GM18870 (cell line): ENCODE results near the gene PPM1H.

ENCODE experiments used
- ATAC-seq: cut with Tn5 transposase; IDR thresholded peaks from one replicate; pipeline ENCODE4 v1.9.1; 2021; ENCODE audit warnings: moderate library complexity; ENCODE audit not compliant: unreplicated experiment

Gene PPM1H

GRCh38 chr12:62876938-62877548 is 57.9 kb downstream of the PPM1H start:
- ATAC-seq, result no peak

GRCh38 chr12:62873826-62874448 is 61.0 kb downstream of the PPM1H start:
- no peak for ATAC-seq

DNA sequence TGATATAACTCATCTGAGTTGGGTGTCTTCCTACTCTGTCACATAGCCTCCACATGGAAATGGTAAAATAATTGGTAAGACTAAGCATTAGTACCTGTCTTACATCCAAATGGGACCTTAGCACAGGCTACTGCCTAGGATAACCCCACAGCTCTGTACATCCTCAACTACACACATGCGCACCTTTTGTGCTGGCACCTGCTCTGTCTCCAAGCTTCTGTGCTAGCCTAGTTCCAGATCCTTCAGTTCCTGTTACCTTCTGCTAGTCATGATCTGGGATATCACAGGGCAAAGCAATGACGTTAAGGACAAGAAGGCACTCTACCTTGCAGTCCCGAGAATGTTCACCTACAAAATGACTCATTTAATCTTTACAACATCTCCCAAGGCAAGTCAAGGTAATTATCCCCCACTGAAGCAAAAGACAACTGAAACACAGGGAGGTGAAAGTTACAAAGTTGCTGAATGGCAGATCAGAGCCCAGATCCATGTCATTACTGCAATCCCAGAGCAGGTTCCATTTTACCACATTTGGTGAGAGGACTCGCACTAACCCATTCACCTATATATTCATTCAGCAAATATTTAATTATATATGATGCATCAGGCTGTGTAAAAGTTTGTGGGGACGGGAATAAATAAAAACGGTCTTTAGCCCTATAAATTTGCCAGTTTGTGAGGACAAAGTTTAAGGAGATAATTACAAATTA is 61.7 kb downstream of the PPM1H start:
- no peak for ATAC-seq

GRCh38 chr12:62868820-62869219 is 66.1 kb downstream of the PPM1H start:
- no peak for ATAC-seq

GRCh38 chr12:62866451-62867082 is 68.4 kb downstream of the PPM1H start:
- no peak for ATAC-seq

- no peak for ATAC-seq
Measured at GRCh38 chr12:62865937-62866336, 69.0 kb downstream of the PPM1H start.

GRCh38 chr12:62865065-62865464 is 69.9 kb downstream of the PPM1H start:
- no peak for ATAC-seq

DNA sequence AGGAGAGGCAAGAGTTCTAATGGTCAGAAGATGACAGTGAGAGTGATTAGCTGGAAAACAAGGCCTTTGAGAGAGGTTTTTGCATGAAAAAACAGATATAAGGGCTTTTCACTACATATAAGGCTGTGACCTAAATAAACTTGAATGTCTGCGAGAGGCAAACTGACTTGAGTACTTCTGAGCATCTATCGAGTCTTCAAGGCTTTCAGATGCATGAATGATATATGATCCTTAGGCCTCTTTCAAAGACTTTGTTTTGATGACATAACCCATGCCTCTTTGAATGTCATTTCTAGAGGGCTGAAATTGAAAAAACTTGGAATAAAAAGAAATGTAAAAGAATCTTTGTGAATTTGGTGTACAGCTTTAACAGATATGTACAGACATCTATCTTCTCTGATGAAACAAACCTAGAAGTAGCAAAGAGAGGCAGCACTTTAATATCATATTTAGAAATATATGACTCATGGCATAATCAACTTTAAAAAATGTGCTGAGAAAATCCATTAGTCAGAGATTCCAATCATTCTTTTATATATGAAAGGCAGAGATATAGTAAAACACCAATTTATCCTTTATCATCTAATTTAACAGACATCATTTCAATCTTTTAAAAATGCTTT is 72.6 kb downstream of the PPM1H start:
- no peak for ATAC-seq

DNA sequence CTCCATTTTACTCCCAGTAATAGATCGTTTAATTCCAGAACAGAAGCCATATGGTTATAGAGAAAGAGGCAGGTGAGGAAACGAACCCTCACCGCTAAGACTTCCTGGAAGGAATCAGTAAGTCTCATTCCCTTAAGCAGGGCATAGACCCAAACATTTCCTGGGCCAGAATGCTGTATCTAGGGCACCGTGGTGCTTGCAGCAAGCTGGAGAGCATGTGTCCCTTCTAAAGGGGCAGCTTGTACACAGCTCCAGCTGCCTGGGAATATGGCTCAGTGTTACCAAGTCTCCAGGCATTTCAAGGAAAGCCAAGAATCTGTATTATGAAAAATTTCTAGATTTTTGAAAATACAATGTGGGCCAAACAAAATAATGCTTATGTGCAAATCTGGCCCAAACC is 73.4 kb downstream of the PPM1H start:
- ATAC-seq, result no peak

DNA sequence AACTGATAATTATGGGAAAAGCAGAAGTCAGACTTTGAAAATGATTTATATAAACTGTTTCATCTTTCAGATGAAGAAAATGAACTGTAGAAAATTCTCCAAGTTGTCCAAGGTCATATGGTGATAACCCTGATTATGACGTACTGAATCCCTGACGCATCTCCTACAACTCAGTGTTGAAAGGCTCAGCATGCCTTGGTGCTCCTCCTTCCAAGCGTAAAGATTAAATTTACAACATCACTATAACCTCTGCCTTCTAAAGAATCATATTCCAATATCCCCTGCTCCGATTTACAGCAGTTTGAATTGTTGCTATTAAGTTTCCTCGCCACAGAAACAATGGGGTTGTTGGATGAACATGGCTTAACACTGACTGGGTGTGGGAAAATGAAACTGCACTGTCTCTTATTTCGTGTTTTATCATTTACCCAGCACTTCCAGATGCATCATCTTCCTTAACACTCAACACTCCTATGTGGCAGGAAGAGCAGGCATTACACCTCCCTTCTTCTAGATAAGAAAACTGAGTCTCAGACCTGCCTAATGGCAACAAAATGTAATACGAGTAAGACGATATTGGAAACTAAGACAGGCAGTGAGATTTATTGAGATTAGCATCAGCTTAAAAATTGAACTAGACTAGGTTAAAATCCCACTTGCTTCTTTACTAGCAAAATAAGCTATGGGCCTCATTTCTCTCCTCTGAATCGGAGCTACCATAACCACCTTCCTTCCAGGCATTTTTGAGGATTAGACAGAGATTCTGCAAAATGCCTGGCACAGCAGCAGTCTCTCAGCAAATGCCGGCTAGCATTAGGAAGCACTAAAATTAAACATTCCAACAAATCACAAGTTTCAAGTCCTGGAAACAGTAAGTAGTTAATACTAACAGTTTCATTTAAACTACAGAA is 74.2 kb downstream of the PPM1H start:
- no peak for ATAC-seq

- ATAC-seq, result no peak
Measured at GRCh38 chr12:62860020-62860419, 74.9 kb downstream of the PPM1H start.

GRCh38 chr12:62859321-62859737 is 75.6 kb downstream of the PPM1H start:
- ATAC-seq, result no peak

- no peak for ATAC-seq
Measured at GRCh38 chr12:62856454-62856853, 78.5 kb downstream of the PPM1H start.

DNA sequence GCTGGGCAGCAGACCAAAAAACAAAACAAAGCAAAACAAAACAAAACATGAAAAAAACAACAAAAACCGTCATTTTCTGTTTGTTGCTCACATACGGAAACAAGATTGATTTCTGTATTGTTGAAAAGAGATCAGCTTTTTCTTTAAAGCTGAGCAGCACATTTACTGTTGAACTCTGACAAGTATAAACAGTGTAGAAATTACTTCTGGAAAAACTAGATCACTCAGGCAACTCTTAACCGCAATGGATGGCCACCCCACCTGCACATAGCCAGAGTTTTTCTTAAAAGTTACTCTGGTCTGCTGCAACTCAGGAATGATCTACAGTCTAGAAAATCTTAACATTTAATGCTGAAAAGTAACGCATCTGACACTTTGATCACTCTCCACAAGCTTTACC is 80.9 kb downstream of the PPM1H start:
- no peak for ATAC-seq

DNA sequence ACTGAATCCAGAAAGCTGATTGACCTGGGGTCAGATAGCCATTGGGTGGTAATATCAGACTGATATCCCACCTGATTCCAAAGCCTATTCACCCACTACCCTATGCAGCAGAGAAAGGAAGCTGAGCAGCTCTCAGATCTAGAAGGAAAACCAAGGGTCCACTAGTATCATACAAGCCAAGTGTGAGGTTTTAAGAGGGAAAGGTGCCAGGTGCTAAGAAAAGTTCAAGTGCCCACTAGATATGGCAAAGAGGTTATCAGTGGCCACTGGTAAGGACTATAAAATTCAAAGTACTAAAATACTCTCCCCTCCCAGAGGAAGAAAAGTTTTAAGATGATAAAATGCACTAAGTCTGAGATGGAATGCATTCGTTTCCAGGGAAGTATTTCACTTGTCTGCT is 85.6 kb downstream of the PPM1H start:
- no peak for ATAC-seq

- no peak for ATAC-seq
Measured at GRCh38 chr12:62848418-62848817, 86.5 kb downstream of the PPM1H start.

DNA sequence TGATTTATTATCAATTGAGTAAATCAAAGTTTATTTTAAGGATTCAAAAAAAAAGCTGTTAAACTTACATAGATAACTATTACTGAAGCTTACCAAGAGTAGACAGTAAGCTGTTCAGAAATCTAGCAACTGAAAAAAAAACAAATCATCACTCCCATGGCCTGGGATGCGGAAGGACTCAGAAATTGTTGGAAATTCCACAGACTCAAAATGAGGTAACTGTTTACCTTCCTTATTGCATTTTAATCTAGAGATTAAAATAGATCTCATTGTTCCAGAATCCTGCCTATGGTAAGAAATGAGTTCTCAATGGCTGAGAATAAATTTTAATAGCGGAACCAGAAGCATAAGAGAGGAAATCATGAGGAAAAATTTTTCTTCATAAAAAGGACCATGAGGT is 87.2 kb downstream of the PPM1H start:
- no peak for ATAC-seq

- no peak for ATAC-seq
Measured at GRCh38 chr12:62846491-62846890, 88.5 kb downstream of the PPM1H start.

GRCh38 chr12:62844915-62845314 is 90.0 kb downstream of the PPM1H start:
- ATAC-seq, result no peak

GRCh38 chr12:62843716-62844115 is 91.2 kb downstream of the PPM1H start:
- ATAC-seq, result no peak
